Left lung (tissue), 10 donors: ENCODE results near the gene KCNG2. TPM values are rescaled to one million over a fixed set of nuclear protein-coding genes. Genes with fewer than 3 reads are reported as not detected.

Experiments used
- ATAC-seq: fragments of 200-7000 bp; cut with Tn5 transposase; one replicate; pipeline ENCODE4 v1.9.1; 2020; ENCODE audit warnings: moderate library complexity
- DNase-seq, 4 donors: peaks; one replicate each; pipeline ENCODE4 v3.0.0-alpha.2; 2013 to 2020
- H3K27ac ChIP-seq, 2 donors: fragments of 200-600 bp; sonication (generic) in 1 of 2; one replicate each; pipeline versions ENCODE4 v1.5.0 to v1.8.0; 2020 to 2021
- H3K27me3 ChIP-seq, 2 donors: fragments of 200-600 bp; sonication (generic) in 1 of 2; one replicate each; pipeline versions ENCODE4 v1.5.0 to v1.8.0; 2020 to 2021
- H3K36me3 ChIP-seq, 2 donors: fragments of 200-600 bp; sonication (generic) in 1 of 2; one replicate each; pipeline versions ENCODE4 v1.5.0 to v1.8.0; 2020 to 2021
- H3K4me1 ChIP-seq, 2 donors: fragments of 200-600 bp; one replicate each; pipeline ENCODE4 v1.8.0; 2021
- H3K4me3 ChIP-seq, 2 donors: fragments of 200-600 bp; sonication (generic) in 1 of 2; one replicate each; pipeline versions ENCODE4 v1.5.0 to v1.8.0; 2020 to 2021; ENCODE audit warnings: mild to moderate bottlenecking in 1 of 2
- H3K9me3 ChIP-seq, 2 donors: fragments of 200-600 bp; sonication (generic) in 1 of 2; one replicate each; pipeline versions ENCODE4 v1.5.0 to v1.8.0; 2020 to 2021
- CTCF ChIP-seq, 2 donors: fragments of 200-600 bp; sonication (generic) in 1 of 2; IDR thresholded peaks; one replicate each; pipeline versions ENCODE4 v1.5.0 to v1.8.0; 2021; ENCODE audit warnings: antibody characterized with exemption in 2 of 2
- intact Hi-C, 2 donors: fragments of 100-400 bp; cut with DNase I; formaldehyde crosslinking; loops; one replicate each; pipeline versions ENCODE4 v1.11.2 to v1.14.2; 2022
- polyA plus RNA-seq, 6 donors: library from polyadenylated mRNA; unstranded; fragments of 120-200 nt; gene quantifications; one replicate each; pipeline ENCODE4 v1.2.1, GENCODE V29; 2013; ENCODE audit not compliant: insufficient read length in 6 of 6
- total RNA-seq, 2 donors: library from RNA; stranded (reverse); fragmentation: NEBNext Ultra II Directional; extraction: Animal tissue kit (Norgen Biotek cat#: 25700); gene quantifications; one replicate each; pipeline ENCODE4 v1.2.1, GENCODE V29; 2021
- donor health status: DM: no; HTN: yes; CAD: no.
- donor health status: DM: no; HTN: no; CAD: no.

The KCNG2 gene
- total and polyA plus RNA-seq, 8 donors, result 0.17 to 1.1 (median 0.31) TPM

- intact Hi-C loops, result loop anchor here in 1 of 2 donors (10.0 kb wide), 1 partner anchor 55 kb away; no protein-coding TSS in a partner anchor
- Histone ChIP-seq H3K27ac (no peak overlapping the region), H3K36me3 (no peaks in the 10 kb centered on the region), H3K27me3 (peaks cover 0 to 27% of the 10 kb centered on the region in 2 donors), H3K9me3 (no peaks in the 10 kb centered on the region), H3K4me1 (peaks cover 0 to 11% of the 10 kb centered on the region in 2 donors), H3K4me3 (no peak overlapping the region)
- ATAC-seq (peak; percentile 67), DNase-seq (peak in 2 of 4 donors; percentile 50 to 72)
- TF ChIP-seq CTCF (IDR thresholded peaks at IDR 0.05), result no peak
Observed at GRCh38 chr18:79819968-79820351, 22.2 kb downstream of the KCNG2 start.

GRCh38 chr18:79823120-79823519 is 25.4 kb downstream of the KCNG2 start:
- no peak for DNase-seq
- Histone ChIP-seq H3K9me3 (no peaks in the 10 kb centered on the region), H3K27me3 (peaks cover 0 to 15% of the 10 kb centered on the region in 2 donors), H3K27ac (no peak overlapping the region), H3K36me3 (no peaks in the 10 kb centered on the region), H3K4me1 (peaks cover 0 to 11% of the 10 kb centered on the region in 2 donors), H3K4me3 (no peak overlapping the region)
- TF ChIP-seq CTCF (IDR thresholded peaks at IDR 0.05), result no peak
- intact Hi-C loops, result no loop called here
- ATAC-seq, result peak; percentile 35

GRCh38 chr18:79825913-79826312 is 28.2 kb downstream of the KCNG2 start:
- TF ChIP-seq CTCF (IDR thresholded peaks at IDR 0.05), result no peak
- H3K27ac ChIP-seq, result no peak overlapping the region
- H3K9me3 ChIP-seq, result no peaks in the 10 kb centered on the region
- no peak overlapping the region for H3K4me3 ChIP-seq
- H3K36me3 ChIP-seq, result no peaks in the 10 kb centered on the region
- peaks cover 0 to 3% of the 10 kb centered on the region in 2 donors for H3K27me3 ChIP-seq
- ATAC-seq (peak; percentile 29), DNase-seq (peak in 1 of 4 donors; percentile 84)
- intact Hi-C loops, result no loop called here
- no peaks in the 10 kb centered on the region for H3K4me1 ChIP-seq

GRCh38 chr18:79826966-79827365 is 29.2 kb downstream of the KCNG2 start:
- H3K27me3 ChIP-seq, result peaks cover 0 to 3% of the 10 kb centered on the region in 2 donors
- no peak for TF ChIP-seq CTCF (IDR thresholded peaks at IDR 0.05)
- DNase-seq (peak in 1 of 4 donors; percentile 66), ATAC-seq (no peak)
- no peak overlapping the region for H3K4me3 ChIP-seq
- H3K27ac ChIP-seq, result no peak overlapping the region
- intact Hi-C loops, result no loop called here
- no peaks in the 10 kb centered on the region for H3K4me1 ChIP-seq
- H3K36me3 ChIP-seq, result no peaks in the 10 kb centered on the region
- H3K9me3 ChIP-seq, result no peaks in the 10 kb centered on the region

GRCh38 chr18:79828258-79828657 is 30.5 kb downstream of the KCNG2 start:
- H3K27me3 ChIP-seq, result peaks cover 0 to 6% of the 10 kb centered on the region in 2 donors
- no peak for DNase-seq
- no peaks in the 10 kb centered on the region for H3K4me1 ChIP-seq
- no peak for ATAC-seq
- no peaks in the 10 kb centered on the region for H3K9me3 ChIP-seq
- H3K36me3 ChIP-seq, result no peaks in the 10 kb centered on the region
- no peak overlapping the region for H3K27ac ChIP-seq
- H3K4me3 ChIP-seq, result no peak overlapping the region
- intact Hi-C loops, result no loop called here
- no peak for TF ChIP-seq CTCF (IDR thresholded peaks at IDR 0.05)
